Central memory CD8-positive, alpha-beta T cell (primary cell): ENCODE data around the gene HOOK1.
A peak's percentile ranks its signal among the peaks of the same experiment; 100 is the strongest.
"Not testable (repeated sequence)": the region's sequence is repeated elsewhere in the genome, so short reads cannot be mapped to it uniquely, and the experiment has no call there.

Experiments
- ATAC-seq: fragments of 150-1000 bp; cut with Tn5 transposase; replicated peaks from 2 replicates; pipeline ENCODE4 v1.10.0; 2022; ENCODE audit warnings: mild to moderate bottlenecking, moderate FRiP score, moderate number of reproducible peaks; ENCODE audit not compliant: poor library complexity, severe bottlenecking; ENCODE audit errors: extremely low read depth
- DNase-seq, 2 donors: peaks; one replicate each; pipeline ENCODE4 v3.0.0; 2021; ENCODE audit warnings: low spot score in 2 of 2
- H3K27ac Mint-ChIP-seq: one replicate; pipeline ENCODE4 v1.8.0; 2022; ENCODE audit warnings: low read depth, mild to moderate bottlenecking, moderate library complexity, mixed read lengths
- H3K27me3 Mint-ChIP-seq: one replicate; pipeline ENCODE4 v1.8.0; 2022; ENCODE audit warnings: mixed read lengths
- H3K36me3 Mint-ChIP-seq: one replicate; pipeline ENCODE4 v1.8.0; 2022; ENCODE audit warnings: mild to moderate bottlenecking, moderate library complexity, mixed read lengths; ENCODE audit not compliant: insufficient read depth
- H3K4me1 Mint-ChIP-seq: one replicate; pipeline ENCODE4 v1.8.0; 2022; ENCODE audit warnings: mixed read lengths
- H3K4me3 Mint-ChIP-seq: one replicate; pipeline ENCODE4 v1.8.0; 2022; ENCODE audit warnings: mild to moderate bottlenecking, moderate library complexity, mixed read lengths
- H3K9me3 Mint-ChIP-seq: one replicate; pipeline ENCODE4 v1.8.0; 2022; ENCODE audit warnings: mixed read lengths

HOOK1 gene

DNA sequence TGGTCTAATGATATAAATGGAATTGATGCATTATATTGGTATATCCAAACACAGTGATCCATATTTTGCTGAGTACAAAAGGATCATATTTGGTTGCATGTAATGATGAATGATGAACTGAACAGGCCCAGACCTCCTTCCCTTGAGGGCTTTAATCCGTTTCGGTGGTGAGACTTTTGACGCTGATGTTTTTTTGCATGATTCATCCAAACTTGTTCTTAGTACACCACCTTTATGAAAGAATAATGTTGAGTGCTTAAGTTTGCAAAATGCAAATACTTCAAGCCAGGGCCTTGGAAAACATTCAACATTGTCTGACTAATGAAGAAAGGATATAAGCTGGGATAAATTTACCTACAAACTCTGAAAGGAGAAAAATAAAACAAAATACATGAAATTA is 19.2 kb downstream of the HOOK1 start:
- no peak overlapping the region for H3K4me3 Mint-ChIP-seq
- no peak for DNase-seq
- no peaks in the 10 kb centered on the region for H3K9me3 Mint-ChIP-seq
- no peak for ATAC-seq
- no peaks in the 10 kb centered on the region for H3K4me1 Mint-ChIP-seq
- H3K27me3 Mint-ChIP-seq, result no peaks in the 10 kb centered on the region
- no peak overlapping the region for H3K27ac Mint-ChIP-seq
- peaks cover 4% of the 10 kb centered on the region for H3K36me3 Mint-ChIP-seq

DNA sequence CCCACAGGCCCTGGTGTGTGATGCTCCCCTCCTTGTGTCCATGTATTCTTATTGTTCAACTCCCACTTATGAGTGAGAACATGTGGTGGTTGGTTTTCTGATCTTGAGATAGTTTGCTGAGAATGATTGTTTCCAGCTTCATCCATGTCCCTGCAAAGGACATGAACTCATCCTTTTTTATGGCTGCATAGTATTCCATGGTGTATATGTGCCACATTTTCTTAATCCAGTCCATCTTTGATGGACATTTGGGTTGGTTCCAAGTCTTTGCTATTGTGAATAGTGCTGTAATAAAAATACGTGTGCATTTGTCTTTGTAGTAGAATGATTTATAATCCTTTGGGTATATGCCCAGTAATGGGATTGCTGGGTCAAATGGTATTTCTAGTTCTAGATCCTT is 23.1 kb downstream of the HOOK1 start:
- not testable (repeated sequence) for H3K4me3 Mint-ChIP-seq, H3K9me3 Mint-ChIP-seq, ATAC-seq, H3K27me3 Mint-ChIP-seq, DNase-seq, H3K4me1 Mint-ChIP-seq, H3K27ac Mint-ChIP-seq, H3K36me3 Mint-ChIP-seq

GRCh38 chr1:59845091-59845490 is 30.3 kb downstream of the HOOK1 start:
- H3K36me3 Mint-ChIP-seq, result peaks cover 5% of the 10 kb centered on the region
- DNase-seq, result no peak
- no peak for ATAC-seq
- no peak overlapping the region for H3K27ac Mint-ChIP-seq
- no peak overlapping the region for H3K4me3 Mint-ChIP-seq
- no peaks in the 10 kb centered on the region for H3K27me3 Mint-ChIP-seq
- H3K9me3 Mint-ChIP-seq, result no peaks in the 10 kb centered on the region
- no peaks in the 10 kb centered on the region for H3K4me1 Mint-ChIP-seq

GRCh38 chr1:59846209-59846894 is 31.6 kb downstream of the HOOK1 start:
- Mint-ChIP-seq H3K4me1 (no peaks in the 10 kb centered on the region), H3K4me3 (no peak overlapping the region), H3K9me3 (no peaks in the 10 kb centered on the region), H3K36me3 (peaks cover 5% of the 10 kb centered on the region), H3K27me3 (no peaks in the 10 kb centered on the region), H3K27ac (peak overlapping the region; percentile 29)
- no peak for DNase-seq
- ATAC-seq, result no peak

- H3K27me3 Mint-ChIP-seq, result no peaks in the 10 kb centered on the region
- DNase-seq (no peak), ATAC-seq (no peak)
- peaks cover 3% of the 10 kb centered on the region for H3K36me3 Mint-ChIP-seq
- H3K4me1 Mint-ChIP-seq, result no peaks in the 10 kb centered on the region
- H3K9me3 Mint-ChIP-seq, result no peaks in the 10 kb centered on the region
- no peak overlapping the region for H3K4me3 Mint-ChIP-seq
- H3K27ac Mint-ChIP-seq, result peak overlapping the region; percentile 29
Measured at GRCh38 chr1:59846895-59847282, 32.1 kb downstream of the HOOK1 start.

DNA sequence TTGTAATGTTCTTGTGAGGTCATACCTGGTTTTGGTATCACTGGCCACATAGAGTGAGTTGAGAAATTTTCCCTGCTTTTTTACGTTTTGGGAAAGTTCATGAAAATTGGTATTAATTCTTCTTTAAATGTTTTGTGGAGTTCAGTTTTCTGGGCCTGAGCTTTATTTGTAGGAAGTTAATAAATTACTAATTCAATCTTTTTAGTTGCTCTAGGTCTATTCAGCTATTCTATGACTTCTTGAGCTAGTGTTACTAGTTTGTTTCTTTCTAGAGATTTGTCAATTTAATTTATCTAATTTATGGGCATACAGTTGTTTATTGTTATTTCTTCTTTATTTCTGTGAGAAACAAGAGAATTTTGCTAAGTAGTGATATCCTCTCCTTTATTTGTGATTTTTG is 37.4 kb downstream of the HOOK1 start:
- Mint-ChIP-seq H3K9me3 (peaks cover 4% of the 10 kb centered on the region), H3K4me1 (no peaks in the 10 kb centered on the region), H3K36me3 (peaks cover 3% of the 10 kb centered on the region)

GRCh38 chr1:59855297-59855696 is 40.5 kb downstream of the HOOK1 start:
- not testable (repeated sequence) for DNase-seq, H3K36me3 Mint-ChIP-seq, ATAC-seq, H3K9me3 Mint-ChIP-seq, H3K4me1 Mint-ChIP-seq, H3K27me3 Mint-ChIP-seq, H3K27ac Mint-ChIP-seq, H3K4me3 Mint-ChIP-seq

More for the DNA sequence above, 37.4 kb downstream of the HOOK1 start:
- Mint-ChIP-seq H3K27ac (no peak overlapping the region), H3K4me3 (no peak overlapping the region), H3K27me3 (no peaks in the 10 kb centered on the region)
- DNase-seq, result no peak
- no peak for ATAC-seq

DNA sequence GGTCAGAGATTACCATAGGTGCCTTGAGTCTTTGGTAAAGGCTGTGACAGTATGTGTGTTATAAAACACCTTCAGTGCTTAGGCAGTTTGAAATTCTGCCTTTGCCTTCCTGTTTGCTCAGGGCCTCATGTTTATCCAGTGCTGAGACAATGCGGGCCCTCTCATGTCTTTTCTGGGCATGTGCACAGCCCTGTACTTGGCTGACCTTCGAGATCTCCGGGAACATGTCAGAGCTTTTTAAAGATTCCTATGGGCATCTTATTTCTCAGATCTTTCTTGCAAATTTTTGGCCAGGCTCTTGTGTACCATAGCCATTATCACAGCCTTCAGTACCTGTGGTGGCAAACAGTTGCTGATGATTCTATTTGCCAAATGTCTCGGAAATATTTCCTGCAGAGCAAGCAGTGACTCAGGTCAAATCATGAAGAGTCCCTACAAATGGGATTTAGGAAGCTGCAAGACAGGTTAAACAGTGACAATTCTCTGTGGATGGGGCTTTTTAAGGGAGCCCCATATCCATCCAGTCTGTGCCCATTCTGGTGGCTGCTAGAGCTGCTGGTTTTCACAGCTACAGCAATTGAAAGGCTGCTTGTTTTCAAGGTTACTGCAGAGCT is 42.1 kb downstream of the HOOK1 start:
- DNase-seq (no peak), ATAC-seq (no peak)
- peaks cover 3% of the 10 kb centered on the region for H3K36me3 Mint-ChIP-seq
- H3K27me3 Mint-ChIP-seq, result no peaks in the 10 kb centered on the region
- H3K4me1 Mint-ChIP-seq, result no peaks in the 10 kb centered on the region
- peaks cover 4% of the 10 kb centered on the region for H3K9me3 Mint-ChIP-seq
- H3K4me3 Mint-ChIP-seq, result no peak overlapping the region
- H3K27ac Mint-ChIP-seq, result no peak overlapping the region

DNA sequence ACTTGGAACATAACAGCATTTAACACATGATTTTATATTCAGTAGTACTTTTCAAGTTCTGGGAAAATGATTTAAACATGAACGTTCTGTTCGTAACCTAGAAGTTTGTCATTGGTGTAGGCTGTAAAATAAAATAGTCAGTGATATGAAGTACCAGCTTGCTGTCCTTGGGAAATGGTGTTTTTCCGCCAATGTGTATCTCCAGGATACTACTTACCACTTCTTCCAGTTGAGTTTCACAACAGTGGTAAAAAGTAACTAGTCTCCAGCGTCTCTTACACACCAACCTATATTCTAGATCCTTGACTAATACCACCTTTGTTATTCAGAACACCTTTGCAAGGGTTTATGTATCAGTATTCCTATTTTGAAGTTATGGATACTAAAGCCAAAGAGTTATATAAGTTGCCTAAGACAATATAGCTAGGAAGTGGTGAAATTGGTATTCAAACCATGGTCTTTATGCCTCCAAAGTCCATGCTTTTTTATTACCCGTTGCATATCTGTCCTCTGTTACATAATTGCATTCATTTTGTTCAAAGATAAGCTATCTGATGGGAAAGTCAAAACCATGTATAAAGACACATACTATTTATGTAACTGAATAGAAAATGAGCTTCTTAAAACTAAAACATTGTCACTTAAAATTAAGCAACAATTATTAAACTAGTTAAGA is 43.1 kb downstream of the HOOK1 start:
- no peak for DNase-seq
- no peaks in the 10 kb centered on the region for H3K27me3 Mint-ChIP-seq
- H3K36me3 Mint-ChIP-seq, result peaks cover 2% of the 10 kb centered on the region
- ATAC-seq, result no peak
- H3K4me3 Mint-ChIP-seq, result no peak overlapping the region
- H3K9me3 Mint-ChIP-seq, result peaks cover 4% of the 10 kb centered on the region
- H3K4me1 Mint-ChIP-seq, result no peaks in the 10 kb centered on the region
- H3K27ac Mint-ChIP-seq, result no peak overlapping the region

GRCh38 chr1:59866462-59866861 is 51.7 kb downstream of the HOOK1 start:
- Mint-ChIP-seq H3K9me3 (no peaks in the 10 kb centered on the region), H3K36me3 (peaks cover 12% of the 10 kb centered on the region), H3K4me3 (no peak overlapping the region), H3K27me3 (no peaks in the 10 kb centered on the region), H3K4me1 (no peaks in the 10 kb centered on the region), H3K27ac (no peak overlapping the region)
- DNase-seq (no peak), ATAC-seq (no peak)

DNA sequence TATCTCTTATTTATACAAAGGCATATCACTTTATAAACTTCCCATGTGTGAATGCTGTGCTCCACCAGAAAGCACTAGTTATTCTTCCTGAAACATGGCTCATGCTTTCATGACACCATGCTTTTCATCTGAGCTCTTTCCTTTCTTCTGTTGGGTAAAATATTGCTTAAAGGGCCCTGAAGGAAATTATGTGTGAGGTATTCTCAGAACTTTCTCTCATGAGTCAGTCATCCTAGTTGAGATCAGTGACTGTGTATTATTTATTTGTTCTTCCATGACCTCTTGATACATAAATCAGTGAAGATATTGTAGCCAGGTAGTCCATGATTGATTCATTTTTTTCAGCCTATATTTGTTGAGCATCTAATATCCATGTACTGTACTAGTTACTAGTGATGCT is 57.0 kb downstream of the HOOK1 start:
- Mint-ChIP-seq H3K9me3 (no peaks in the 10 kb centered on the region), H3K27ac (no peak overlapping the region), H3K4me3 (no peak overlapping the region), H3K36me3 (peaks cover 10% of the 10 kb centered on the region), H3K4me1 (no peaks in the 10 kb centered on the region), H3K27me3 (no peaks in the 10 kb centered on the region)
- ATAC-seq (no peak), DNase-seq (no peak)

DNA sequence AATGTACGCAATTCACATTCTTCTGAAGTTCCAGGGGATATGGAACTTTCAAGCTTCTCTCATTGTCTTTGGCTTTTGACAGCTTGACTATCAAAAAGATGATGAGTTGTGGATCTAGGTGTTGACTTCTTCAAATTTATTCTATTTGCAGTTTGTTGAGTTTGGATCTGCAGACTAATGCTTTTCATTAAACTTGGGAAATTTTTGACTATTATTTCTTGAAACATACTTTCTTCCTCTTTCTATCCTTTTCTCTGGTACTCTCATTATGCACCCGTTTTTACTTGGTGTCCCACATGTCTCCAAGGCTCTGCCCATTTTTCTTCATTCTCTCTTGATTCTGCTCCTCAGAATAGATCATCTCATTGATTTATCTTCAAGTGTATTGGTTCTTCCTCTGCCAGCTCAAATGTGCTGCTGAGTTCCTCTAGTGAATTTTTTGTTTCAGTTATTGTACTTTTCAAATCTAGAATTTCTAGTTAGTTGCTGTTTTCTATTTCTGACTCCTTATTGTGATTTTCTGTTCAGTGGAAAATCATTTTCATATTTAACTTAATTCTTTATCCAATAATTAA is 62.4 kb downstream of the HOOK1 start:
- DNase-seq, result no peak
- Mint-ChIP-seq H3K9me3 (peaks cover 6% of the 10 kb centered on the region), H3K36me3 (peaks cover 2% of the 10 kb centered on the region), H3K4me1 (no peaks in the 10 kb centered on the region), H3K27ac (no peak overlapping the region), H3K4me3 (no peak overlapping the region), H3K27me3 (peaks cover 23% of the 10 kb centered on the region)
- no peak for ATAC-seq

DNA sequence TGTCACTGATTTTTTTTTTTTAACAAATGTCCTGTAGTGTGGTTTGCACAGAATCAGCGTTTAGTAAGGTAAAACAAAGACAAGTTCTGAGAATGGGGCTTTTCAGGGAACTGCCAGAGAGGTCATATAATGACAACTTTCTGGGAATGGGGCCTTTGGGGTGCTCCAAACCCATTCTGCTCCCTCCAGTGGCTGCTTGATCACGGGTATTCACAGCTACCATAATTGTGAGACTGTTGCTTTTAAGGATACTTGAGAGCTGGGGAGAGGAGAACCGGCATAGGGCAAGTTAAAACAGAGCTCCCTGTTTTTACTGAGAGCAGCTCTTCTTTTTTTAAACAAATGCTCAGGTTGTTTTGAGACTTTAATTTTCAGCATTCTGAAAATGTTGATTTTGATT is 63.6 kb downstream of the HOOK1 start:
- no peaks in the 10 kb centered on the region for H3K4me1 Mint-ChIP-seq
- peaks cover 6% of the 10 kb centered on the region for H3K9me3 Mint-ChIP-seq
- H3K36me3 Mint-ChIP-seq, result peaks cover 2% of the 10 kb centered on the region
- H3K27me3 Mint-ChIP-seq, result peaks cover 29% of the 10 kb centered on the region
- DNase-seq (no peak), ATAC-seq (no peak)
- no peak overlapping the region for H3K4me3 Mint-ChIP-seq
- H3K27ac Mint-ChIP-seq, result no peak overlapping the region
